KBM-7 (cell line): ENCODE data around the gene CDKL4.
"Not testable (repeated sequence)": the region's sequence is repeated elsewhere in the genome, so short reads cannot be mapped to it uniquely, and the experiment has no call there.

ENCODE experiments used
- DNase-seq: peaks from one replicate; pipeline ENCODE4 v3.0.0-alpha.2; 2015
- in situ Hi-C: fragments of 300-500 bp; cut with MboI; formaldehyde crosslinking; loops from 2 replicates; pipeline ENCODE4 v1.14.3; 2020; ENCODE audit warnings: low sequenced_read_pairs, low pct_unique_long_range_greater_than_20kb, mixed read lengths

CDKL4 gene

DNA sequence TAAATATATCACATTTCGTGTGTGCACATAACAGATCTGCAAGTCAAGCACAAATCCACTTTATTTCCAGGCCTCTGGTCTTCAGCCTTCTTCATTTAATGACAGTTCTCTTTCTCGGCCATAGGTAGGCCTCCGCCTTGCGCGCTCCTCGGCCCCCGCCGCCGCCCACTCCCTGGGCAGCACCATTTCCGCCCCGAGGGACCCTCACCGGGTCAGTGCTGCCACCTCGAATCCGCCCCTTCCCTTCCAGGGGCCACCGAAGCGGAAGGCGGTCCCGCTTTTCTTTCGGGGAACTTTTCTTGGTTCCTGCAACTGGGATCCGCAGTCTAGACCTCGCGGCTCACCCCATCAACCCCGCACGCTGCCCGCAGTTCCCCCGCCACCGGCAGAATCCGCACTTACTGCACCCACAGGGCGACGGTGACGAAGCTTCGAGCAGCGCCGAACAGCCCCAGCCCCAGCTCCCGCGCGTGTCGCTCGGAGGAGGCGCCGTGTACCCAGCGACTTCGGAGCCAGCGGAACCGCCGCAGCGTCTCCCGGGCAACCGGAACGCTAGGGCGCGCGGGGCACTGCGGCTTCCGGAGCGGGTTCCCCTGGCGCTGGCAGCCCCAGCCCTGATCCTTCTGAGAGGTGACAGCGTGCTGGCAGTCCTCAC is at the start of gene CDKL4:
Gene CDKL4, minus strand, starts transcription at position 502 of the 655 bp plus-strand sequence.
- in situ Hi-C loops = loop anchor here (25.0 kb wide), 1 partner anchor 181 kb away; no protein-coding TSS in a partner anchor
- peak; percentile 67 for DNase-seq

DNA sequence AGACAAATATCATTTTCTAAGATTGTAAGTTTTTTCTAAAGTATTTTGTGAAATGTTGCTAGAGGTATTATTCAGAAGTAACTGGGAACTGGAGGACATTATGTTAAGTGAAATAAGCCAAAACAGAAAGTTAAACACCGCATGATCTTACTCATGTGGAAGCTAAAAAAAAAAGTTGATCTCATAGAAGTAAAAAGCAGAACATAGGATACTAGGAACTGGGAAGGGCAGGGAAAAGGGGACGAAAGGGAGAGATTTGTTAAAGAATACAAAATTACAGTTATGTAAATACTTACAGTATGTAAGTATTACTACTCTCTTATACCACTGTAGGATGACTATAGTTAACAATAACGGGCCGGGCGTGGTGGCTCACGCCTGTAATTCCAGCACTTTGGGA is 46.7 kb upstream of the CDKL4 start:
- DNase-seq = no peak
- in situ Hi-C loops = no loop called here

DNA sequence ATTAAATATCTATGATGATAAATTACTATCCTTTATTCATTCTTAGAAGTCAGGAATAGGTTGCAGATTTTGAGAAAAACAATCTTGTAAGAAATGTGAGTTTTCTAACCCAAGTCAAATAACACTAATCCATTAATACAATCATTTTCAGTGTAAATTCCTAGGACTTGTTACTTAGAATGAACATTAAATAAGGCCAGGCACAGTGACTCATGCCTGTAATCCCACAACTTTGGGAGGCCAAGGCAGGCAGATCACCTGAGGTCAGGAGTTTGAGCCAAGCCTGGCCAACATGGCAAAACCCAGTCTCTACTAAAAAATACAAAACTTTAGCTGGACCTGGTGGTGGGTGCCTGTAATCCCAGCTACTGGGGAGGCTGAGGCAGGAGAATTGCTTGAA is 45.8 kb upstream of the CDKL4 start:
- in situ Hi-C loops = no loop called here
- no peak for DNase-seq

DNA sequence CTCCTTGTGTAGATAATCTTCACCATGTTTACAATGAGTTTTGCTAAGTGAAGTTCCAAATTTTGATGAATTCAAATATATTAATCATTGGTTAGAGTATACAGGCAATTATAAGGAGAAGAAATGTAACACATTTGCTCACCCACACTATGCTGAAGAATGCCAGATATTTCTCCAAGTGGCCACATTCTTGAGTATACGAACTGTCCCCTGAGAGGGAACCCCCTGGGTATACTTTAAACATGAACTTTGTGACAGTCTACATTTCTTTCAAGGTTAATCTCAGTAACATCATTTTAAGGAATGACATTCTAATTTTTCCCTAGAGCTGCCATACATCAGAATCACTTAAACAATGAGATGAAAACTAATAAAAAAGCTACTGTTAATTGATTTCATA is 39.8 kb upstream of the CDKL4 start:
- in situ Hi-C loops = no loop called here
- DNase-seq = no peak

DNA sequence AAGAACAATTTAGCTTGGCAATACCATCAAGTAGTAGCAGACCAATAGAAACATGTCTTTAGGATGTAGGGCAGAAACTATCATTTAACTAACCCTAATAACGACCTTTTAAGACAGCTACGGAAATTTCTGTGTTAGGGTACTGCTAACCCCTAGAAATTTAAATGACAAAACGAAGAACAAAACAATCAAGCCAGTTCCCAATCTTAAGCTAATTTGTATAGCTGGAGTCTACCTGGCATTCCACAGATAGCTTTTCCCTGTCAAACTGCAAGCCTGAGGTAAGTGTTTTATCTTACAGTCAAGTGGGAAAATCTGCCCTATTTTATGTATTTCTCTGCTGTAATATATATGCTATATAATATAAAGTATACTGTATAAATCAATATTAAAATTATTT is 37.6 kb upstream of the CDKL4 start:
- in situ Hi-C loops = no loop called here
- no peak for DNase-seq

DNA sequence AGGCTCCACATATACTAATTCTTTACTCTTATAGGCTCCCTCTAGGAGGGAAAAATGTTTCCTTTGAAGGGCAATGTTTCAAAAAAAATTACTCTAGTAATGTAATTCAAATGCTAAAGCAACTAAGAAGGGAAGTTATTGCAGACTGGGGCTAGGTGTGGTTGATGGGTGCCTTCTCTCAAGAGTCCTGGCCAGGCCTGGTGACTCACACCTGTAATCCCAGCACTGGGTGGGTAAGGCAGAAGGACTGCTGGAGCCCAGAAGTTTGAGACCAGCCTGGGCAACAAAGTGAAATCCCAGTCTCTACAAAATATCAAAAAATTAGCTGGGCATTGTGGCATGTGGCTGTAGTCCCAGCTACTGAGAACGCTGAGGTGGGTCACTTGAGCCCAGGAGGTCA is 31.2 kb upstream of the CDKL4 start:
- in situ Hi-C loops = no loop called here
- no peak for DNase-seq

DNA sequence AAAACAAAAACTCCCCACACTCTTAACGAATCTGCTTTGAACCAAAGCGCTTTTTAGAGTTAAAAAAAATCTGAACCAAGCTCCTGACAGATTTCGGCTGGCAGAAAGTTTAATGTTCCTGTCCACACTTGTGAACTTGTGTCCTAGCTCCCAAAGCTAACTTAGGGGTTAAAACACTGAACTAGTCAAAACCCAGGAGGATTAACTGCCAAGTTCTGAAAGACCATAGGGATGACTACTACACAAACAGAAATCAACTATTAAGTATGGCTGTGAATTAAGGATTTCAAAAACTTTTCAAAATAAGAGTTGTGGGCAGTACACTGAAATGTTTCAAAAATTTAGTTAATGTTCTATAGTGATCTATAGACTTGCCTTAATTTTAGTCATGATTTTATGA is 26.2 kb upstream of the CDKL4 start:
- DNase-seq = no peak
- in situ Hi-C loops = no loop called here

DNA sequence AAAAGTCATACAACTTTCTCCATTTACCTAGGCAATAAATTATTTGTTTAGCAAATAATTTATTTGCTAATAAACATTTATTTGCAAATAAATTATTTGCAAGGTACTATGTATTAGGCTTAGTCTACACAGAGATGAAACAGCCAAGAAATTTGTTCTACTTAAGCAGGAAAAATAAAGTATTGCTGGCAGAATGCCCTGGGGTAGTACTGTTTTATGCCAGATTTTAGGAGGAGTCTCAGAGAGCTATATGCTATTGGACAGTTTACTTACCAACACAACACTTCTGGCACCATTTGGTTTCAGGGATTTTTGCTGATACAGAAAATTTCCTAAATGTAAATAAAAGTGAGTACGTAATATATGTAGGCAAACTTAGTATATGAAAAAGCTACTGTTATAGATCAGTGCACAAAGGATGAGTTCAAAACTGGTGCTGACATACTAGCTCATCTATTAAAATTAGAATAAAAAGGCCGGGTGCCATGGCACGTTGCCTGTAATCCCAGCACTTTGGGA is 23.2 kb upstream of the CDKL4 start:
- no peak for DNase-seq
- in situ Hi-C loops = no loop called here

DNA sequence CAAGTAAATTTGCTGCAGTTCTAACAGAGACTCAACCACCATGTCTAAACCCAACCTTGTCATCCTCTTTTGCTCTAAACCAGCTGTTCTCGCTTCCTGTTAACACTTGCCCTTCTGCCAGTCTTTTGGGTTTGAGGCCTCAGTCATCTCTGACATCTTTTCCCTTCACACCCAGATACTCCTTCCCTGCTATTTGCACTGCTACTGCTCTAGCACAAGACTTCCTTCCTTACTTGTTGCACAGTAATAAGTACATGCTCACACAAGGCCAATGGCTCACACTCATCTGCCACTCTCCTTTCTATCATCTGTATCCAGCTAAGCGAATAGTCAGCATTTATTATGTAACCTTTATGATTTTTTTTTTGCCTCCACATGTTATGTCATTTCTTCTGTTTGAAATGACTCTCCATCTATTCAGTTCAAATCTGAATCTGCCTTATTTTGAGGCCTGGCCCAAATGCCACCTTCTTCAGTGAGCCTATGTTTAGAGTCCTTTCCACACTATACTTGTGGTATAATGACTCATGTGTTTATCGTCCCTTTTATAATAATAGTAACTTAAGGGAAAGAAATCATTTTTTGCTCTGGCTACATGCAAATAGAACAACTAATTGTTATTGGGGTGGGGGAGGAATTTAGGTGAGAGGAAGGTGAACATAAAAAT is 22.5 kb upstream of the CDKL4 start:
- in situ Hi-C loops = no loop called here
- DNase-seq = peak; percentile 35

DNA sequence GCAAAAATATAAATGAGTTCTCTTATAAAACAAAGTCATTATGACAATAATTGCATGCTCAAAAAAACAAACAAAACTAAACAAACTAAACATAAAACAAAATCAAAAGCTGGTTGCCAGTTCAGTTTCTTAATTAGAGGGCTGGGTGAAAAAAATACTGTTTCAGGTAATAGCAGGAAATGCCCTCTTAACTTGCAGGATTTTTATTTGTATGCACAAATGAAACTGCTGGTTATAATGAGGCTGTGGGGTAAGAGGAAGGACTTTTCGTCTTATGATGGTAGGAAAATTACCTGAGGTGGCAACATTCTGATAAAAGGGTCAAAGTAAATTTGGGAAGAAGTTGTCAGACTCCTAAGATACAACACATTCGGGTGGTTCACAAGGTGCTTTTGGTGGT is 21.5 kb upstream of the CDKL4 start:
- in situ Hi-C loops = no loop called here
- DNase-seq = no peak

DNA sequence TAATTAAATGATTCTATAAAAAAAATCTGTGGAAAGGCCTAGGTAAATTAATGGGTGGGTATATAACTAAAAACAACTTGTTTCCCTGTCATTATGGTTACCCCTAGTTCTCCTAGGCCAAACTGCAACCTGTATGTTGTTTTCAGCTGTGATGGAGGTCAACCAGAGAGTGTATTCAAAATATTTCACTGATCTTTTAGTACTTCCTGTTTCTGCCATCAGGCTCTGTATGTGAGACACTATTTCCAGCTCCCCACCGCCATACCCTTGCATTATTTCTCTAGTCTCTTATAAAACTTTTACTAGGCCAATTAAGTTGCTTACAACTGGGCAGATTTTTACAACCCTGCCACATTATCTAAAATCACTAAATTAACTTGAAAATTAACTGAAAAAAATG is 21.0 kb upstream of the CDKL4 start:
- peak; percentile 39 for DNase-seq
- in situ Hi-C loops = no loop called here

DNA sequence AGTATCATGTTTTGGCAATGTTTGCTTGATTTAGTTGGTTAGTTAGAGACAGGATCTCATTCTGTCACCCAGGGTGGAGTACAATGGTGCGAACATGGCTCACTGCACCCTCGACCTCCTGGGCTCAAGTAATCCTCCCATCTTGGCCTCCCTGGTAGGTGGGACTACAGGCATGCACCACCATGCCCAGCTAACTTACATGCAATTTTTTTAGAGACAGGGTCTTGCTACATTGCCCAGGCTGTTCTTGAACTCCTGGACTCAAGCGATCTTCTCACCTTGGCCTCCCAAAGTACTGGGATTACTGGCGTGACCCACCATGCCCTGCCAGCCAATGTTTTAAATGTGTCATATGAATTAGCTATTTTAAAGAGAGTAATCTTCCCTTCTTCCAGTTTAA is 16.3 kb upstream of the CDKL4 start:
- no peak for DNase-seq
- in situ Hi-C loops = no loop called here

DNA sequence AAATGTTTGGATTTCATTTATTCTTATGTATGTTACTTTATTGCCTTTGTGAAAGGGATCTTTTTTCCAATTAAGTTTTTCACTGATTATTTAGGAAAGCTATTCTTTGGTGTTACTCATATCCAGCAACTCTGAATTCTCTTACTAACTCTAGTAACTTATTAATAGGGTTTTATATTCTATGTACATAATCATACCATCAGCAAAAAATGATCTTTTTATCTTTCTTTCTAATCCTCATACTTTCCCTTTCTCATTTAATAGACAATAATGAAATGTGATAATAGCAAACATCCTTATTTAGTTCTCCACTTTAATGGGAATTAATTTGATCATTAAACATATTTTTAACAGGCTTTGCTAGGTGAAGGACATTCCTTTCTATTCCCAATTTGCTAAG is 12.3 kb upstream of the CDKL4 start:
- no peak for DNase-seq
- in situ Hi-C loops = no loop called here

DNA sequence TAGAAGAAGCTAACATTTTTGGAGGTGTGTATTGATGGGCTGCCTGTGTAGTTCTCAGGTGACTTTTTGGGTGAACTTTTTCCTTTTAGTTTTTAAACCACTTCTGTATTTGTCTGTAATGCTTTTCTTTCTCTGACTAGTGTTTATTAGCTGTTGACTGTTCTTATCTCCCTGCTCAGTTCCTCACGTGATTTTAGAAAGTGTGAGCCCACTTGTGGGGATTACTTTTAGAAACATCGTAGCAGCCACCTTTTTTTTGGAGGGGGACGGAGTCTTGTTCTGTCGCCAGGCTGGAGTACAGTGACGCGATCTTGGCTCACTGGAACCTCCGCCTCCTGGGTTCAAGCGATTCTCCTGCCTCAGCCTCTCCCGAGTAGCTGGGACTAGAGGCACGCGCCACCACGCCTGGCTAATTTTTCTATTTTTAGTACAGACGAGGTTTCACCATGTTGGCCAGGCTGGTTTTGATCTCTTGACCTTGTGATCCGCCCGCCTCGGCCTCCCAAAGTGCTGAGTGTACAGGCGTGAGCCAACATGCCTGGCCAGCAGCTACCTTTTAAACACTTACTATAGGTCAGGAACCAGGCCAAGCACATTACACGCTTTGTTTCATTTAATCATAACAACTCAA is 9.2 kb upstream of the CDKL4 start:
- in situ Hi-C loops = no loop called here
- no peak for DNase-seq

DNA sequence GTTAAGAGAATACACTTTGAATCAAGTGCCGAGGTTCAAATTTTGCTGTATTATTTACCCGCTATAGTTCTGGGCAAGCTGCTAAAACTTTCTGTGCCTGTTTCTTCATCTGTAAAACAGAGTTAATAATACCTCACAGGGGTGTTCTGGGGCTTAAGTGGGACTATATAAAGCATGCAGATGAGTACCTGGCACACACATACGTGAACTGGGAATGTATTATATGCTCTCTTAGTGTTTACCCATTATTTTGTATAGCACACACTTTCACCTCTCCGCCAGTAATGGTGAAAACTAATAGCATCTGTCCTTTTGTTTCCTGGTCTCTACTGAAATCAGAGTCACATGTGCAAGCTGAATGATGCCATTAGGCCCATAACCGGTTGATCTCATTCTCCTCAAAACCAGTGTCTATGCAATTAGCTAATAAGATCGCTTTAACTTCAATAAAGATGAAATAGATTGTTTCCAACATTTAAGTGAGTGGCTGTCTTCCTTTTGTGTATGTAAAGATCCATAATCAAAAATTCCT is 3.8 kb upstream of the CDKL4 start:
- no peak for DNase-seq
- in situ Hi-C loops = loop anchor here (25.0 kb wide), 1 partner anchor 185 kb away; no protein-coding TSS in a partner anchor

DNA sequence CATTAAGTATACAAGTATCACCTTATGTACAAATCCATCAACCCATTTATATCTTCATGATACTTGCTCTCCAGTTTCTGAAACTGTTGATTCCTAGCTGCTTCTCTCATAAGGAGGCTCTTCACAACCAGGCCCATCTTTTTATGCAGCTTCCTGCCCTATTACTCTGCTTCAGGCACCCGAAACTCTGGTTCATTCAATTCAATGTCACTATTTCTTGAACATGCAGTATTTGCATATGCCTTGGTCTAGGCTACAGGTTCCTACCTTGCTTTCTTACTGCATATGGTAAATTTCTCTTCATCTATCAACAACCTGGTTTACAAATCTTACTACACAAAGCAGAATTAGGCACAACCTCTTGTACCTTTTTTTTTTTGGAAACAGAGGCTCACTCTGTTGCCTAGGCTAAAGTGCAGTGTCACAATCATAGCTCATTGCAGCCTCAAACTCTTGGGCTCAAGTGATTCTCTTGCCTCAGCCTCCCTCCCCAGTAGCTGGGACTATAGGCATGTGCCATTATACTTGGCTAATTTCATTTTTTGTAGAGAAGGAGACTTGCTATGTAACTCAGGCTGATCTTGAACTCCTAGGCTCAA is 2.7 kb upstream of the CDKL4 start:
- in situ Hi-C loops = loop anchor here (25.0 kb wide), 1 partner anchor 184 kb away; no protein-coding TSS in a partner anchor
- no peak for DNase-seq

DNA sequence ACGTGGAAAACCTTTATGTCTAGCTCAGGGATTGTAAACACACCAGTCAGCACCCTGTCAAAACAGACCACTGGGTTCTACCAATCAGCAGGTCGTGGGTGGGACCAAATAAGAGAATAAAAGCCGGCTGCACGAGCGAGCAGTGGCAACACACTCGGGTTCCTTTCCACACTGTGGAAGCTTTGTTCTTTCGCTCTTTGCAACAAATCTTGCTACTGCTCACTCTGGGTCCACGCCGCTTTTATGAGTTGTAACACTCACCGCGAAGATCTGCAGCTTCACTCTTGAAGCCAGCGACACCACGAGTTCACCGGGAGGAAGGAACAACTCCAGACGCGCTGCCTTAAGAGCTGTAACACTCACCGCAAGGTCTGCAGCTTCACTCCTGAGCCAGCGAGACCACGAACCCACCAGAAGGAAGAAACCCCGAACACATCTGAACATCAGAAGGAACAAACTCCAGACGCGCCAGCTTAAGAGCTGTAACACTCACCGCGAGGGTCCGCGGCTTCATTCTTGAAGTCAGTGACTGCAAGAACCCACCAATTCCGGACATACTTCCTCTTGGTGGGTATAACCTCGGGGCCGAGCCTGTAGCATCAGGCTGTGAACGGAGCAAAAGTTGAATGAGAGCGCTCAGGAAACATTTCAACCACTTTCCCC is 1.3 kb upstream of the CDKL4 start:
- in situ Hi-C loops = loop anchor here (25.0 kb wide), 1 partner anchor 183 kb away; no protein-coding TSS in a partner anchor
- peak; percentile 83 for DNase-seq

DNA sequence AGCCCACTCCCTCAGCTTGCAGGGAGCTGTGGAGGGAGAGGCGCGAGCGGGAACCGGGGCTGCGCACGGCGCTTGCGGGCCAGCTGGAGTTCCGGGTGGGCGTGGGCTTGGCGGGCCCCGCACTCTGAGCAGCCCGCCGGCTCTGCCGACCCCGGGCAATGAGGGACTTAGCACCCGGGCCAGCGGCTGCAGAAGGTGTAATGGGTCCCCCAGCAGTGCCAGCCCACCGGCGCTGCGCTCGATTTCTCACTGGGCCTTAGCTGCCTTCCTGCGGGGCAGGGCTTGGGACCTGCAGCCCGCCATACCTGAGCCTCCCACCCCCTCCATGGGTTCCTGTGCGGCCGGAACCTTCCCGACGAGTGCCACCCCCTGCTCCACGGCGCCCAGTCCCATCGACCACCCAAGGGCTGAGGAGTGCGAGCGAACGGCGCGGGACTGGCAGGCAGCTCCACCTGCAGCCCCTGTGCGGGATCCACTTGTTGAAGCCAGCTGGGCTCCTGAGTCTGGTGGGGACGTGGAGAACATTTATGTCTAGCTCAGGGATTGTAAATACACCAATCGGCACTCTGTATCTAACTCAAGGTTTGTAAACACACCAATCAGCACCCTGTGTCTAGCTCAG is 582 bp upstream of the CDKL4 start:
- not testable (repeated sequence) for DNase-seq
- in situ Hi-C loops = loop anchor here (25.0 kb wide), 1 partner anchor 182 kb away; no protein-coding TSS in a partner anchor

DNA sequence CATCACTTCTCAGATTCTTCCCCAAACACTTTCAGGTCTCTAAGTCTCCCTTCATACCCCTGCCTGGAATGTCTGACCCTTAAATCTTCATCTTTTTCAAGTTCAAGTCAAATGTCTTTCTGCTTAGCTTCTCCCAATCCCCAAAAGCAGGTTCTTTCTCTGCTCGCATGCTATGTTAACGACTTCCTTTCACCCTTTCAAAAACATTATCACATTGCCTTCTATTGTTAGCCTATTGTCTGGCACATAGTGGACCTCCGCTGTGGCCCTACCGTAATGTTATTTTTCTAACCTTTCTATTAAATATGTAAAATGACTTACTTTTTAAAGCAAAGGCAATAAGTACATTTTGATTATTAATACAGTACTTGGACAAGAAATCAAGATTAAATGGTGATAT is 2.2 kb downstream of the CDKL4 start:
- peak; percentile 51 for DNase-seq
- in situ Hi-C loops = loop anchor here (25.0 kb wide), 1 partner anchor 179 kb away; no protein-coding TSS in a partner anchor
